ENCODE data around the gene TAS2R42.

TAS2R42 gene

DNA sequence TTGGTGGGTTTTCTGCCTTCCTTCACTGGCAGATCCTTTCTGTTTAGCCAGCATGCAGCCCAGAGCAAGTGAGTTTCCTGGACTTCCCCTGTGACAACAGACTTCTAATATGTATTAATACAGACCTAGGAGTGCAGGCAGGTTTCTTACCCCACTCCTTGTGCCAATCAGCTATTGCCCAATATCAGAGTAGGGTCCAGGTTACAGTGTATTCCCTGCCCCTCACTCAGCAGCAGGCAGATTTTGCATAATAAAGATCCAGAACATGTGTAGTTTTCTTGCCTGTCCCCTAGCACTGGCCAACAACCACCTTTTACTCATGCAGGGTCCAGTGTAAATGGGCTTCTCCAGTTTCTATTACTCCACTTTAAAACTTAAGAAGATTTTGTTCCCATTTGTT, 20.4 kb downstream of the TAS2R42 start:
- TF ChIP-seq, protein P1, sequence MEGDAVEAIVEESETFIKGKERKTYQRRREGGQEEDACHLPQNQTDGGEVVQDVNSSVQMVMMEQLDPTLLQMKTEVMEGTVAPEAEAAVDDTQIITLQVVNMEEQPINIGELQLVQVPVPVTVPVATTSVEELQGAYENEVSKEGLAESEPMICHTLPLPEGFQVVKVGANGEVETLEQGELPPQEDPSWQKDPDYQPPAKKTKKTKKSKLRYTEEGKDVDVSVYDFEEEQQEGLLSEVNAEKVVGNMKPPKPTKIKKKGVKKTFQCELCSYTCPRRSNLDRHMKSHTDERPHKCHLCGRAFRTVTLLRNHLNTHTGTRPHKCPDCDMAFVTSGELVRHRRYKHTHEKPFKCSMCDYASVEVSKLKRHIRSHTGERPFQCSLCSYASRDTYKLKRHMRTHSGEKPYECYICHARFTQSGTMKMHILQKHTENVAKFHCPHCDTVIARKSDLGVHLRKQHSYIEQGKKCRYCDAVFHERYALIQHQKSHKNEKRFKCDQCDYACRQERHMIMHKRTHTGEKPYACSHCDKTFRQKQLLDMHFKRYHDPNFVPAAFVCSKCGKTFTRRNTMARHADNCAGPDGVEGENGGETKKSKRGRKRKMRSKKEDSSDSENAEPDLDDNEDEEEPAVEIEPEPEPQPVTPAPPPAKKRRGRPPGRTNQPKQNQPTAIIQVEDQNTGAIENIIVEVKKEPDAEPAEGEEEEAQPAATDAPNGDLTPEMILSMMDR (IDR thresholded peaks at IDR 0.05; ENCODE audit: low read depth, low read length) = no peak

GRCh38 chr12:11164384-11164783, 22.4 kb downstream of the TAS2R42 start:
- TF ChIP-seq, protein P1 (IDR thresholded peaks at IDR 0.05; ENCODE audit: low read depth, low read length) = no peak
- no peak overlapping the region for H3K4me3 ChIP-seq (ENCODE audit: low read depth, low read length)

More for the DNA sequence above, 20.4 kb downstream of the TAS2R42 start:
- H3K4me3 ChIP-seq (ENCODE audit: low read depth, low read length) = no peak overlapping the region

DNA sequence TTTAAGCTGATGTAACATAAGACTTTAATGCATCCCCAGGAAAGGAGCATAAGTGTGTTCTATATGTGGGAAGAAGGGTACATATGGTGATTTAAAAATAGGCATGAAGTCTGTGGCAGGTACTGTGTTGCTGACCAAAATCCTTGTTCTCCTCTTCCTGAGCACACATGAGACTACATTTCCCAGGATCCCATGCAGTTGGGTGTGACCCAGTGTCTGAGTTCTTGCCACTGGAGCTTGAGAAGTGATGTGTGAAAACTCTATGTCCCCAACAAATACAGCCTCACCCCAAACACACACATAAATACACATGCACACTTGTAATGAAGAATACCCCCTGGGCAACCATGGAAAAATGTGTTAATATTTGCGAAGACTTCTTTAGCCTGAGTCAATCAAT, 24.2 kb downstream of the TAS2R42 start:
- TF ChIP-seq, protein P1 (IDR thresholded peaks at IDR 0.05; ENCODE audit: low read depth, low read length) = no peak
- H3K4me3 ChIP-seq (ENCODE audit: low read depth, low read length) = no peak overlapping the region

GRCh38 chr12:11158885-11159444, 27.8 kb downstream of the TAS2R42 start:
- TF ChIP-seq, protein P1 (IDR thresholded peaks at IDR 0.05; ENCODE audit: low read depth, low read length) = no peak
- H3K4me3 ChIP-seq (ENCODE audit: low read depth, low read length) = no peak overlapping the region

GRCh38 chr12:11154400-11154925, 32.3 kb downstream of the TAS2R42 start:
- TF ChIP-seq, protein P1 (IDR thresholded peaks at IDR 0.05; ENCODE audit: low read depth, low read length) = no peak
- H3K4me3 ChIP-seq (ENCODE audit: low read depth, low read length) = no peak overlapping the region

GRCh38 chr12:11152725-11153124, 34.0 kb downstream of the TAS2R42 start:
- TF ChIP-seq, protein P1 (IDR thresholded peaks at IDR 0.05; ENCODE audit: low read depth, low read length) = no peak
- no peak overlapping the region for H3K4me3 ChIP-seq (ENCODE audit: low read depth, low read length)

- TF ChIP-seq, protein P1 (IDR thresholded peaks at IDR 0.05; ENCODE audit: low read depth, low read length) = no peak
- no peak overlapping the region for H3K4me3 ChIP-seq (ENCODE audit: low read depth, low read length)
These were observed 35.9 kb downstream of the TAS2R42 start for GRCh38 chr12:11150832-11151231.
